ENCODE data around the gene PCDH19.

The PCDH19 gene

DNA sequence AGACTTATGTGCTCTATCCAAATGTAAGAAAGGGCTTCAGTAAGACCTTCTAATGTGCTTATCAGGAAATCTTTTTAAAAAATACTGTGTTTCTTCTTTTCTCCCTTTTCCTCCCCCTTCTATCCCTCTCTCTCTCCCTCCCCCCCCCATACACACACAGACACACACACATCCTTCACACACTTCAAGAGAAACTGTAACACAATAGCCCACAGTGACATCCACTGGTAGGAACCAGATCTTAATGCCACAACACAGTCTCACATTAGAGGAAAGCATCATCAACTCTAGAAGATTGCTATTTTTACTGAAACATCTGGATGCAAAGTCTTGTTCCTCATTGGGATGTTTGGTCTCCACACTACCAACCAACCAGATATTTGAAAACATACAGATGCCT lies 4.6 kb downstream of the PCDH19 start:
- DNase-seq = no peak

DNA sequence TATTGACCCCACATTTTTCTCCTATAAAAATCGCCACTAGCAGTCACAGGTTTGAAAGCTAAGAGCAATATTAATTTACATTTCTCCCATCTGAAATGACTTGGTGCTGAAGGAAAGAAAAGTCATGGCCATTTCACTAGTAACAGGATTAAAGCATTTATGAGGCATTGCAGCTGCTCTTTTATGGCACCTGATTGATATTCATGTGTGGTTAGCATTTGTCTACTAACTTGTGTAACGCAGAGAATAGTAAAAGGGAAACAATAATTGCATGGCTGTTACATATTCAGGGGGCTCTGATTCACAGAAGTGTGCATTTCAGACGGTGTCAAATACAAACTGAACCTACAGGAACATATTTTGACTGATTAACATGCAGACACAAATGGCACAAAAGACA lies 5.2 kb downstream of the PCDH19 start:
- DNase-seq = no peak

DNA sequence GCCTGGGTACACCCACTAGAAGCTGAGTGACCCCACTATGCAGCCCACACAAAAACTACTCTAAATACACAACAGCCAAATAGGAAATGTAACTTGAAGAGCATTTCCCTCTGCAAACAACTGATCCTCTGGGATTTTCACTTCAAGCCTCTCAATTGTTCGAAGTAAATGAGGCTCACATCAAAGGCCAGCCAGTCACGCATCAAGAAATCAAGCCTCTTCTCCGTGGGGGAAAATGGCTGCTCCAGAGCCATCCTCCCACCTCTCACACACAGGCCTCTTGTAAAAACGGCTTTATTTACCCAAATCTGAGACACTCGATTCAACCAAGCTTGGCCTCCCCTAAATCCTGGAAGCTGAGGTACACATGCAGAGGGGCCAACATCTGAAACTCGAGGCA lies 14.3 kb downstream of the PCDH19 start:
- DNase-seq = no peak

- DNase-seq = no peak
These were observed 28.5 kb downstream of the PCDH19 start for GRCh38 chrX:100381619-100382018.

DNA sequence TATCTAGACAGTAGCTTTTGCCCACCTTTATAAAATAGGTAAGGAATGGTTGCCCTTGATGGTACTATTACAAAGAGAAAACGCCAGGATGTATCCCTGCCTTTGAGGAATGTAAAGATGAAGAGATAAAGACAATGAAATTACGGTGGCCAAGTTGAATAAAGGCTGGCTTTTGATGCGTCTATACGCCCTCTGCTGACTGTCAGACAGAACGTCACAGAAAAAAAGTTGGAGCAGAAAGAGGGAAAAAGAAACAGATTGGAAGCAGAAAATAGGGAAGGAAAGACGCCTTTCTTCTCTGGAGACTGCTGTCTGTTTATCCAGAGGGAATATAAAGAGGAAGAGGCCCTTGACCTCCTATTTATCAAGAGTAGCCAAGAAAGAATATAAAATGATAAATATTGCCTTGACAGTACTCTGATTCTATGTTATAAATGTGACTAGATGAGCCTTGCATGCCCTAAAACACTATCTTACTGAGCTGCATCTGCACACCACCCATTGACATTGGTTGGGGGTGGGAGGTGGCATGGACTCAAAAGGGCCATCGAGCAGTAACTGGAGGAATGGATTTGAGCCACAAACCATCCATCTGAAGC lies 30.6 kb downstream of the PCDH19 start:
- no peak for DNase-seq

GRCh38 chrX:100377826-100378225 lies 32.2 kb downstream of the PCDH19 start:
- DNase-seq = no peak

DNA sequence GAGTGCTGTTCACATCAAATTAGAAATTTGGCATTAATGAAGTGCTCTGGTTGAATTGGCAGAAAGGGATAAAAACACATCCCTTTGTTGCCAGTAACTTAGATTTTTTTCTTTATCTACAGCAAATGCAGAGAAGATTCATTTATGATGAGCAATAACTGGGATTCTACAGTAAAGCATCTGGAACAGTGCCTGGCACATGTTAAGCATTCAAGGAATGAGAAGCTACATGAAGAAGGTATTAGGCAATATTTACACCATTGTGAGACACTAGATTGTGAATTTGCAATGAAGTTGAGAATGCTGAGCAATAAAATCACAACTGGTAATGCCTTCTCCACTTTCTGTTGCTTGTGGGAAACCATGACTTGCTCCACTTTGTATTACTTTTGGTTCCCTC lies 33.5 kb downstream of the PCDH19 start:
- DNase-seq = no peak

GRCh38 chrX:100373673-100374072 lies 36.4 kb downstream of the PCDH19 start:
- DNase-seq = no peak

GRCh38 chrX:100368167-100368566 lies 41.9 kb downstream of the PCDH19 start:
- no peak for DNase-seq

GRCh38 chrX:100363896-100364295 lies 46.2 kb downstream of the PCDH19 start:
- no peak for DNase-seq

DNA sequence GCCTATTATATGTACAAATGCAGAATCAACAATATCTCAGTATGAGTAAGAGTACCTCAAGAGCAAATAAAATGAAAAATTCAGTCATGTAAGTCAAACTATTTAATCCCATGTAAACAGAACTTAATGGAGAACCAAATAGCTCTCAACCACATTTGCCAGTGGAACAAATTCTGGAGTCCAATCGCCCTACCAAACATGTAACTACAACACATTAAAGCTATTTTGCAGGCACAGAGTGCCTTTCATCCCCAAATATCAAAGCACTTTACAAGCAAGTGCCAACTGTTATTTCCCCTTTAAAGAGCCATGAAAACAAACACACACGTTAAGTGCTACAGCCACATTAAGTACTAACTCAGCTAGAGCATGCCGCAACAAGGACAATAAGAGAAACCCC lies 51.3 kb downstream of the PCDH19 start:
- DNase-seq = no peak

- DNase-seq = no peak
These were observed 53.6 kb downstream of the PCDH19 start for GRCh38 chrX:100356351-100356896.

DNA sequence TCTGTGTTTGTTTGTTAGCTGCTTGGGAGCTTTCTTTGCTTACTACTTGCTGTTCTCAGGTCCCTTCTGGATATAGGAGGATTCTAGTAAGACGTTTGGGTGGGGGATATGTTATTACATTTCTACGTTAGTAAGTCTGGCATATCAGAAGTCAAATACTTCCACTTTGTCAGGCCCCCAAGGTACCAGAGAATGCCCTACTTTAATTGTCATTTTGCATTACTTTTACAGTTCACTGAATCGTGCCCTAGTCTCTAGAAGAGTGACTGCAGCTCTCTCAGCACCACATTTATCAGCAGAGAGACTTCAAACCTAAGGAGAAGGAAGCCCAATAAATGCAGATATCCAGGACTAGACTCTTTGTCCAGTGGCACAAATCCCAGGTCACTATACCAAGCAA lies 54.4 kb downstream of the PCDH19 start:
- DNase-seq = no peak

DNA sequence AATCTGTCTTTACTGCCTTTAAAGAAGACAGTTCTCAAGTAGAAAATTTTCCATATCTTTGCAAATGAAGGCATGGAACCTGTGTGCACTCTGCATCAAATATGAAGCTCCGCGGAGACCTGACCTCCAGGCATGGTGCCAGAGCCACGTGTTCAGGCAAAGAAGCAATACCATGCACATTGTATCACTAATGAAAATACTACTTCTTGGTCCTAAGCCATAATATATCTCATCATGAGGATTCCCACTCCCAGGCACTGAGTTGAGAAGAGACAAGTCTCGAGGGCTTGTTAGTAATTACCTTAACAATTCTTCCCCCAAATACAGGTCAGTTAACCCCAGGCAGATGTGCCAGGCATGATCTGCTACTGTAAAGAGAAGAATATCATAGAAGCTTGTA lies 56.7 kb downstream of the PCDH19 start:
- DNase-seq = no peak

DNA sequence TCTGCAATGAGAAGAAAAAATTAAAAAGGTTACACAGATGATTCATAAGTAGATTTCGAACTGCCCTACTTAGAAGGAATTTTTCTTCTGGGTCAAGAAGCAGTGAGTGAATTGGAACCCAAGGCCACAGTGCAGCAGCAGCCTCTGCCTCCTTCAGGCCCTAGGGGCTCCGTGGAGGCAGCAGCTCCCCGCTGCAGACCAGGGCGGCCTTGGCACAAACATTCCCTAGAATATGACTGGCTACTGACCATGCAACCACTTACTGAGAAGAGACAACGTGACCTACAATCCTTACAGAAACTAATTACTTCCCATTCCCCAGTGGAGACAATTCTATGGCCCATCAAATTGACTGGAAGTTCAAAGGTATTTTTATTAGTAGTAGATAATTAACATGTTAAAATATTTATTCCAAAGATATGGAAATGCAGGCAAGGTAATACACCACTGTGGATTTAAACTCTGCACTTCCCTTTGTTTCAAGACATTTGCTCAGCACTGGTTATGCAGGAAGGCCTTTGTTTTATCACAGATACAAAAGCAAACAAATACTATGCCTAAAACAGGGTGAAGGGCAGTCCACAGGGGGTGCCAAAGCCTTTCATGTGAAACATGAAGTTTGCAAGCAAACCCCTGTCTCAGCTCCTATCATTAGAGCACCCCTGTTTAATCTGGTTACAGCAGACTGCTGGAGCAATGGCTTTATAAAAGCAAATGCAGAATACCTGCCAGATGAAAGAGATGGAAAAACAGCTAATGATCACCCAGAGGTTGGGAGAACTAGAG lies 59.2 kb downstream of the PCDH19 start:
- DNase-seq = no peak

- no peak for DNase-seq
These were observed 60.7 kb downstream of the PCDH19 start for GRCh38 chrX:100349391-100349790.

DNA sequence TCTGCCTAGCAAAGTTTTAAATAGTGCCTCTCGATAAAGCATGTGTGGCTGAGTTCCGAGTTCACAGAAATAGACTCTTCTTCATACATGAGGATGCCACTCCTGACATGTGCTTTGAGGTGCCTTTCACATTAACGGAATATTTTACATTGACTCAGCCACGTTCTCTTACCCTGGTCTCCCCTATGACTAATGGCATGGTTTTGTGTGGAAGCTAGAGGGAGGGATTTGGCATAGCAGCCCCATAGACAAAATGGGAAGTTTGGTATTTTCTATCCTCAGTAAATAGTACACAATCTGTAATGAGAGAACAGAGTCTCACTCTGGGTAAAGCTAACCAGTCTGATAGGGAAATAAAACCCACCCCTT lies 68.9 kb downstream of the PCDH19 start:
- no peak for DNase-seq

GRCh38 chrX:100340491-100341141 lies 69.5 kb downstream of the PCDH19 start:
- no peak for DNase-seq

DNA sequence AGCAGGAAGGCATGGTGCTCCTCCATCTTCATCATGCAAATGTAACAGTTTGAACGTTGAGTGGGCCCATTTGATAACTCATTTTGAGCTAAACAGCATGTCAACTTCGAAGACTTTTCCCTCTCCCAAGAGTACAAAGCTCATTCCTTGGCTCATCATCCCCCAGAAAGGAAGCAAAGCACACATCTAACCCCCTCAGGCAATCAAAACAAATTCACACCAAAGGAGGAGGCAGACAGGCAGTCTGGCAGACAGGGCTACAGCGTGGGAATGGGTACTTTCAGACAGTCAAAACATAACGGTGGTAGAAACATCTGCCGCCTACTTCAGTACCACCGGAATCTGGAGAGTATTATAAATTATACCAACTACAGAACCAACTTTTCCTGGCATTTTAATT lies 81.7 kb downstream of the PCDH19 start:
- DNase-seq = no peak

DNA sequence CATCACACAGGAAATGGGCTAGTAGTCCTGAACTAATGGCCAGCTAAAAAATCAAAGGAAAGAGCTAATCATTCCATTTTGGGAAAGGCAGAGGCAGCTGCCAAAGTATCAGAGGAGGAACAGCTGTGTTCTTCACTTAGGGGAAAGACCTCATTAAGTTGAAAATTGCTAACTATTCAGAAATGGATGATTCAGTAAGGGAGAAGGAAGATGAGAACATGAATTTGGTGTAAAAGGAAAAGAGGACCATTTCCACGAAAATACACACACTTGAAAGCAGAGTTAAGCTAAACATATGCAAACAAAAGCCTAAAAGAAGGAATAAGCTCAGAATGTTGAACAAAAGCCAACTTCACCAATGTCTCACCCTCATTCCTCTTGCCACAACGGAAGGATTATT lies 90.4 kb downstream of the PCDH19 start:
- no peak for DNase-seq

GRCh38 chrX:100316987-100317386 lies 93.1 kb downstream of the PCDH19 start:
- no peak for DNase-seq

DNA sequence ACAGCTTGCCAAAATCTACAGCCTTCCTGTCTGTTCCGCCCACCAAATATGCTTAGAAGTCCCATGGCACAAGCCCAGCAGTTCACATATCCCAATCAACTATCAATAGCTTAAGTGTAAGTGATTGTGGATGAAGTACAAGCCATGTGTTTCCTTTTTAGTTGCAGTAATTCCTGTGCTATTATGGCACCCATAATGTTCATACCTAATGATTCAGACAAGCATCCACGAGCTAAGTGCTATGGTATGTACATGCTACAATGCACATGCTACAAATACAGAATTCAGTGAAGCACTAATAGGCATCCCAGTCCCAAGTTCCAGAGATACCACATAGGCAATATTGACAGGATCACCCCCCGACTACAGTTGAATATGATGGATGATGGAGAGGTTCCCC lies 94.5 kb downstream of the PCDH19 start:
- DNase-seq = no peak

GRCh38 chrX:100299559-100299958 lies 110.5 kb downstream of the PCDH19 start:
- no peak for DNase-seq

- no peak for DNase-seq
These were observed 112.3 kb downstream of the PCDH19 start for GRCh38 chrX:100297728-100298127.
